Activated T-helper 17 cell treated with anti-CD3 and anti-CD28 coated beads, Interleukin-2, amount 50 U/mL, for 72 hours (primary cell): ENCODE measurements around the gene RAP1GAP2. TPM values are rescaled to one million over a fixed set of nuclear protein-coding genes. Genes with fewer than 3 reads are reported as not detected.
A peak's percentile ranks its signal among the peaks of the same experiment; 100 is the strongest.

Experiments used
- ATAC-seq: fragments of 150-1000 bp; cut with Tn5 transposase; replicated peaks from 2 replicates; pipeline ENCODE4 v1.10.0; 2021; ENCODE audit warnings: mild to moderate bottlenecking, moderate library complexity
- H3K27ac Mint-ChIP-seq: one replicate; pipeline ENCODE4 v1.8.0; 2022; ENCODE audit warnings: mixed read lengths
- H3K27me3 Mint-ChIP-seq: one replicate; pipeline ENCODE4 v1.8.0; 2022; ENCODE audit warnings: mixed read lengths
- H3K36me3 Mint-ChIP-seq: one replicate; pipeline ENCODE4 v1.8.0; 2022; ENCODE audit warnings: low read depth, mild to moderate bottlenecking, mixed read lengths
- H3K4me1 Mint-ChIP-seq: one replicate; pipeline ENCODE4 v1.8.0; 2022; ENCODE audit warnings: mixed read lengths
- H3K4me3 Mint-ChIP-seq: one replicate; pipeline ENCODE4 v1.8.0; 2022; ENCODE audit warnings: mild to moderate bottlenecking, mixed read lengths
- H3K9me3 Mint-ChIP-seq: one replicate; pipeline ENCODE4 v1.8.0; 2022; ENCODE audit warnings: mixed read lengths
- total RNA-seq, 2 donors: library from RNA; stranded (reverse); gene quantifications; one replicate each; pipeline ENCODE4 v1.2.3, GENCODE V29; 2022

The RAP1GAP2 gene
- total RNA-seq, 2 donors from 2014 or later, result 0.77 to 1.6 TPM

- ATAC-seq, result no peak
- Mint-ChIP-seq H3K27me3 (peaks cover 7% of the 10 kb centered on the region), H3K9me3 (no peaks in the 10 kb centered on the region), H3K4me3 (peak overlapping the region; percentile 76), H3K36me3 (peaks cover 20% of the 10 kb centered on the region), H3K4me1 (peaks cover 48% of the 10 kb centered on the region), H3K27ac (no peak overlapping the region)
These were observed 1.9 kb downstream of the RAP1GAP2 start for GRCh38 chr17:2798188-2798587.

- H3K27ac Mint-ChIP-seq, result peak overlapping the region; percentile 3
- no peak overlapping the region for H3K4me3 Mint-ChIP-seq
- peaks cover 7% of the 10 kb centered on the region for H3K27me3 Mint-ChIP-seq
- H3K36me3 Mint-ChIP-seq, result peaks cover 20% of the 10 kb centered on the region
- no peak for ATAC-seq
- no peaks in the 10 kb centered on the region for H3K9me3 Mint-ChIP-seq
- peaks cover 48% of the 10 kb centered on the region for H3K4me1 Mint-ChIP-seq
These were observed 2.4 kb downstream of the RAP1GAP2 start for GRCh38 chr17:2798678-2799077.

GRCh38 chr17:2799653-2800052 is 3.4 kb downstream of the RAP1GAP2 start:
- H3K9me3 Mint-ChIP-seq, result no peaks in the 10 kb centered on the region
- H3K36me3 Mint-ChIP-seq, result peaks cover 20% of the 10 kb centered on the region
- peaks cover 42% of the 10 kb centered on the region for H3K4me1 Mint-ChIP-seq
- H3K27me3 Mint-ChIP-seq, result peaks cover 7% of the 10 kb centered on the region
- ATAC-seq, result no peak
- H3K4me3 Mint-ChIP-seq, result no peak overlapping the region
- no peak overlapping the region for H3K27ac Mint-ChIP-seq

GRCh38 chr17:2800367-2800766 is 4.1 kb downstream of the RAP1GAP2 start:
- Mint-ChIP-seq H3K4me3 (no peak overlapping the region), H3K27ac (no peak overlapping the region), H3K27me3 (peaks cover 7% of the 10 kb centered on the region), H3K9me3 (no peaks in the 10 kb centered on the region), H3K4me1 (peaks cover 39% of the 10 kb centered on the region), H3K36me3 (peaks cover 20% of the 10 kb centered on the region)
- no peak for ATAC-seq

GRCh38 chr17:2801841-2802240 is 5.6 kb downstream of the RAP1GAP2 start:
- peaks cover 3% of the 10 kb centered on the region for H3K27me3 Mint-ChIP-seq
- peaks cover 20% of the 10 kb centered on the region for H3K36me3 Mint-ChIP-seq

GRCh38 chr17:2802574-2802973 is 6.3 kb downstream of the RAP1GAP2 start:
- ATAC-seq, result no peak
- Mint-ChIP-seq H3K36me3 (peaks cover 20% of the 10 kb centered on the region), H3K27ac (no peak overlapping the region), H3K4me1 (peaks cover 24% of the 10 kb centered on the region), H3K9me3 (no peaks in the 10 kb centered on the region), H3K4me3 (no peak overlapping the region), H3K27me3 (no peaks in the 10 kb centered on the region)

More at GRCh38 chr17:2801841-2802240, 5.6 kb downstream of the RAP1GAP2 start:
- no peak for ATAC-seq
- peaks cover 24% of the 10 kb centered on the region for H3K4me1 Mint-ChIP-seq
- peak overlapping the region; percentile 34 for H3K27ac Mint-ChIP-seq
- no peaks in the 10 kb centered on the region for H3K9me3 Mint-ChIP-seq
- no peak overlapping the region for H3K4me3 Mint-ChIP-seq

- Mint-ChIP-seq H3K9me3 (no peaks in the 10 kb centered on the region), H3K36me3 (peaks cover 20% of the 10 kb centered on the region)
These were observed 7.1 kb downstream of the RAP1GAP2 start for GRCh38 chr17:2803386-2803785.

GRCh38 chr17:2803971-2804370 is 7.7 kb downstream of the RAP1GAP2 start:
- H3K9me3 Mint-ChIP-seq, result no peaks in the 10 kb centered on the region

More at GRCh38 chr17:2803386-2803785, 7.1 kb downstream of the RAP1GAP2 start:
- no peaks in the 10 kb centered on the region for H3K27me3 Mint-ChIP-seq
- H3K4me1 Mint-ChIP-seq, result peaks cover 18% of the 10 kb centered on the region
- H3K27ac Mint-ChIP-seq, result no peak overlapping the region
- no peak overlapping the region for H3K4me3 Mint-ChIP-seq
- no peak for ATAC-seq

GRCh38 chr17:2804912-2805311 is 8.7 kb downstream of the RAP1GAP2 start:
- H3K4me1 Mint-ChIP-seq, result peaks cover 12% of the 10 kb centered on the region
- no peaks in the 10 kb centered on the region for H3K9me3 Mint-ChIP-seq
- no peak for ATAC-seq
- H3K36me3 Mint-ChIP-seq, result peaks cover 20% of the 10 kb centered on the region
- no peaks in the 10 kb centered on the region for H3K27me3 Mint-ChIP-seq
- no peak overlapping the region for H3K4me3 Mint-ChIP-seq
- H3K27ac Mint-ChIP-seq, result no peak overlapping the region

More at GRCh38 chr17:2803971-2804370, 7.7 kb downstream of the RAP1GAP2 start:
- H3K27ac Mint-ChIP-seq, result no peak overlapping the region
- no peak overlapping the region for H3K4me3 Mint-ChIP-seq
- H3K27me3 Mint-ChIP-seq, result no peaks in the 10 kb centered on the region
- peaks cover 20% of the 10 kb centered on the region for H3K36me3 Mint-ChIP-seq
- no peak for ATAC-seq
- H3K4me1 Mint-ChIP-seq, result peaks cover 15% of the 10 kb centered on the region

GRCh38 chr17:2805961-2806360 is 9.7 kb downstream of the RAP1GAP2 start:
- no peak for ATAC-seq
- H3K9me3 Mint-ChIP-seq, result no peaks in the 10 kb centered on the region
- H3K4me3 Mint-ChIP-seq, result no peak overlapping the region
- peaks cover 12% of the 10 kb centered on the region for H3K4me1 Mint-ChIP-seq
- no peaks in the 10 kb centered on the region for H3K27me3 Mint-ChIP-seq
- peaks cover 12% of the 10 kb centered on the region for H3K36me3 Mint-ChIP-seq
- H3K27ac Mint-ChIP-seq, result no peak overlapping the region

- ATAC-seq, result no peak
These were observed 12.4 kb downstream of the RAP1GAP2 start for GRCh38 chr17:2808367-2809335.

GRCh38 chr17:2809337-2809736 is 13.1 kb downstream of the RAP1GAP2 start:
- ATAC-seq, result no peak
- no peaks in the 10 kb centered on the region for H3K36me3 Mint-ChIP-seq
- peaks cover 10% of the 10 kb centered on the region for H3K4me1 Mint-ChIP-seq
- no peak overlapping the region for H3K27ac Mint-ChIP-seq
- H3K27me3 Mint-ChIP-seq, result no peaks in the 10 kb centered on the region
- no peaks in the 10 kb centered on the region for H3K9me3 Mint-ChIP-seq
- no peak overlapping the region for H3K4me3 Mint-ChIP-seq

More at GRCh38 chr17:2808367-2809335, 12.4 kb downstream of the RAP1GAP2 start:
- H3K27ac Mint-ChIP-seq, result no peak overlapping the region
- H3K4me1 Mint-ChIP-seq, result peaks cover 7% of the 10 kb centered on the region
- no peak overlapping the region for H3K4me3 Mint-ChIP-seq
- H3K36me3 Mint-ChIP-seq, result no peaks in the 10 kb centered on the region
- H3K9me3 Mint-ChIP-seq, result no peaks in the 10 kb centered on the region
- H3K27me3 Mint-ChIP-seq, result no peaks in the 10 kb centered on the region

- Mint-ChIP-seq H3K27ac (peak overlapping the region; percentile 74), H3K4me1 (peaks cover 5% of the 10 kb centered on the region), H3K9me3 (no peaks in the 10 kb centered on the region), H3K36me3 (no peaks in the 10 kb centered on the region), H3K27me3 (no peaks in the 10 kb centered on the region), H3K4me3 (peak overlapping the region; percentile 68)
- peak; percentile 51 for ATAC-seq
These were observed 17.8 kb downstream of the RAP1GAP2 start for GRCh38 chr17:2814049-2814448.

- H3K27ac Mint-ChIP-seq, result peak overlapping the region; percentile 74
- ATAC-seq, result peak; percentile 89
These were observed 18.5 kb downstream of the RAP1GAP2 start for GRCh38 chr17:2814481-2815341.

More at GRCh38 chr17:2814481-2815341, 18.5 kb downstream of the RAP1GAP2 start:
- H3K36me3 Mint-ChIP-seq, result no peaks in the 10 kb centered on the region
- no peaks in the 10 kb centered on the region for H3K27me3 Mint-ChIP-seq
- peaks cover 5% of the 10 kb centered on the region for H3K4me1 Mint-ChIP-seq
- H3K9me3 Mint-ChIP-seq, result no peaks in the 10 kb centered on the region
- peak overlapping the region; percentile 68 for H3K4me3 Mint-ChIP-seq
